IMR-90 (cell line): Measurements from ENCODE around the gene RANGRF. TPM values are rescaled to one million over a fixed set of nuclear protein-coding genes. Genes with fewer than 3 reads are reported as not detected.

ENCODE experiments used
- ATAC-seq: fragments of 200-7000 bp; cut with Tn5 transposase; 2 replicates; pipeline ENCODE4 v1.9.1; 2020; ENCODE audit warnings: low read depth, mild to moderate bottlenecking, moderate library complexity
- BruUV-seq: library from RNA; stranded (reverse); fragments of 400-500 nt; replicated peaks from 2 replicates; lab custom pipeline; 2021; lab: Mats Ljungman, UMichigan
- CTCF ChIA-PET: fragments of 300-600 bp; formaldehyde crosslinking; extraction: SDS; loops from one replicate; lab custom pipeline; 2021; ENCODE audit warnings: antibody characterized with exemption; lab: Yijun Ruan, JAX
- POLR2A ChIA-PET: fragments of 300-600 bp; sonication (Branson Sonifier 250); formaldehyde crosslinking; loops from one replicate; lab custom pipeline; 2022; ENCODE audit warnings: antibody characterized with exemption; ENCODE audit not compliant: unreplicated experiment; lab: Charles Lee
- DNase-seq: peaks from one replicate; pipeline ENCODE4 v3.0.0; 2013
- H2AFZ ChIP-seq: replicated peaks from 2 replicates; pipeline ENCODE3; 2013; ENCODE audit warnings: low read length, mild to moderate bottlenecking; ENCODE audit not compliant: poor library complexity
- H2AK5ac ChIP-seq: 2 replicates; pipeline ENCODE4 v1.6.1; 2013; ENCODE audit warnings: low read depth, low read length, inconsistent platforms
- H2AK9ac ChIP-seq: replicated peaks from 2 replicates; pipeline ENCODE3; 2013; ENCODE audit warnings: mild to moderate bottlenecking, low read depth, low read length, moderate library complexity; ENCODE audit not compliant: poor library complexity
- H2BK120ac ChIP-seq: 2 replicates; pipeline ENCODE4 v1.6.1; 2013; ENCODE audit warnings: low read depth, low read length, inconsistent platforms
- H2BK15ac ChIP-seq: 3 replicates; pipeline ENCODE4 v1.6.1; 2013; ENCODE audit warnings: low read depth, low read length, inconsistent platforms
- H2BK20ac ChIP-seq: 2 replicates; pipeline ENCODE4 v1.6.1; 2013; ENCODE audit warnings: low read depth, mild to moderate bottlenecking, inconsistent platforms, low read length, moderate library complexity
- H2BK5ac ChIP-seq: 2 replicates; pipeline ENCODE4 v1.6.1; 2013; ENCODE audit warnings: mild to moderate bottlenecking, low read depth, low read length, inconsistent platforms; ENCODE audit not compliant: poor library complexity, severe bottlenecking
- H3K14ac ChIP-seq: replicated peaks from 2 replicates; pipeline ENCODE4 v1.6.1; 2013; ENCODE audit warnings: low read depth, low read length, inconsistent platforms
- H3K18ac ChIP-seq: 2 replicates; pipeline ENCODE4 v1.6.1; 2013; ENCODE audit warnings: low read depth, low read length, control low read depth
- H3K23ac ChIP-seq: 2 replicates; pipeline ENCODE4 v1.6.1; 2013; ENCODE audit warnings: low read depth, low read length, inconsistent platforms
- H3K27ac ChIP-seq: 2 replicates; pipeline ENCODE4 v1.5.1; 2013; ENCODE audit warnings: mild to moderate bottlenecking, control low read depth, low read length; ENCODE audit not compliant: insufficient read depth
- H3K27me3 ChIP-seq: 2 replicates; pipeline ENCODE4 v1.6.1; 2013; ENCODE audit warnings: low read length; ENCODE audit not compliant: control insufficient read depth, insufficient read depth
- H3K36me3 ChIP-seq: 2 replicates; pipeline ENCODE4 v1.6.1; 2013; ENCODE audit warnings: low read length, mixed read lengths; ENCODE audit not compliant: control insufficient read depth, insufficient read depth
- H3K4ac ChIP-seq: 2 replicates; pipeline ENCODE4 v1.6.1; 2013; ENCODE audit warnings: low read depth, low read length, inconsistent platforms
- H3K4me1 ChIP-seq: 2 replicates; pipeline ENCODE4 v1.6.1; 2013; ENCODE audit warnings: low read length, mixed read lengths; ENCODE audit not compliant: control insufficient read depth, insufficient read depth
- H3K4me2 ChIP-seq: 2 replicates; pipeline ENCODE4 v1.6.1; 2013; ENCODE audit warnings: low read depth, mild to moderate bottlenecking, control low read depth, low read length, moderate library complexity
- H3K4me3 ChIP-seq: 2 replicates; pipeline ENCODE4 v1.5.1; 2013; ENCODE audit warnings: low read depth, mild to moderate bottlenecking, control low read depth, low read length, moderate library complexity; ENCODE audit not compliant: insufficient read depth
- H3K56ac ChIP-seq: 2 replicates; pipeline ENCODE4 v1.6.1; 2013; ENCODE audit warnings: low read length, inconsistent platforms; ENCODE audit not compliant: insufficient read depth; ENCODE audit errors: extremely low read depth
- H3K79me1 ChIP-seq, 2 experiments: 2 replicates each; pipeline ENCODE4 v1.6.1; 2013; ENCODE audit warnings: low read length in 2 of 2, inconsistent platforms in 1 of 2, low read depth in 1 of 2
- H3K9ac ChIP-seq: 2 replicates; pipeline ENCODE4 v1.6.1; 2013; ENCODE audit warnings: low read depth, low read length, control low read depth
- H3K9me1 ChIP-seq: 2 replicates; pipeline ENCODE4 v1.6.1; 2013; ENCODE audit warnings: low read length, inconsistent platforms; ENCODE audit not compliant: insufficient read depth
- H3K9me3 ChIP-seq: 2 replicates; pipeline ENCODE4 v1.6.1; 2013; ENCODE audit warnings: low read length; ENCODE audit not compliant: control insufficient read depth, insufficient read depth
- H4K20me1 ChIP-seq: 2 replicates; pipeline ENCODE4 v1.6.1; 2013; ENCODE audit warnings: low read length, inconsistent platforms; ENCODE audit not compliant: insufficient read depth
- H4K5ac ChIP-seq: 2 replicates; pipeline ENCODE4 v1.6.1; 2013; ENCODE audit warnings: mild to moderate bottlenecking, low read depth, low read length, control low read depth
- H4K8ac ChIP-seq, 2 experiments: 2 replicates each; pipeline ENCODE4 v1.6.1; 2013; ENCODE audit warnings: low read depth in 2 of 2, low read length in 2 of 2, control low read depth in 1 of 2, inconsistent platforms in 1 of 2
- H4K91ac ChIP-seq: 2 replicates; pipeline ENCODE4 v1.6.1; 2013; ENCODE audit warnings: low read depth, low read length, inconsistent platforms; ENCODE audit not compliant: insufficient read depth
- CEBPB ChIP-seq: IDR thresholded peaks from 2 replicates; pipeline ENCODE4 v1.6.1; 2012; ENCODE audit warnings: low read depth, low read length, improper control_type of control experiment
- WGBS, 2 experiments: methylation state at CpG; one replicate each; pipeline versions ENCODE4 v1.1.5 to v1.1.7; 2013; ENCODE audit warnings: missing lambda C conversion rate in 2 of 2; ENCODE audit not compliant: insufficient read length in 1 of 2; ENCODE audit errors: extremely low coverage in 2 of 2; 5-methylcytosine and 5-hydroxymethylcytosine counted together
- dilution Hi-C: fragments of 300-500 bp; cut with HindIII; formaldehyde crosslinking; loops from one replicate; pipeline ENCODE4 v1.14.3; 2018; ENCODE audit warnings: low sequenced_read_pairs; ENCODE audit not compliant: unreplicated experiment
- in situ Hi-C: fragments of 300-500 bp; cut with MboI; formaldehyde crosslinking; loops from 3 replicates; pipeline ENCODE4 v1.14.3; 2019; ENCODE audit warnings: low sequenced_read_pairs, inconsistent platforms, mixed read lengths
- intact Hi-C: fragments of 100-400 bp; cut with micrococcal nuclease; formaldehyde crosslinking; loops from 2 replicates; pipeline ENCODE4 v1.10.0; 2022
- polyA plus RNA-seq, 3 experiments: library from polyadenylated mRNA; depleted of rRNA; stranded (reverse); fragments of >200 nt; gene quantifications; 2 replicates each; pipeline ENCODE4 v1.2.3, GENCODE V29; 2012; ENCODE audit warnings: low replicate concordance in 1 of 3
- total RNA-seq: library from RNA; depleted of rRNA; stranded (reverse); fragments of >200 nt; gene quantifications from 2 replicates; pipeline ENCODE4 v1.2.3, GENCODE V29; 2012
- TF ChIP-seq, protein P1 (sequence below): fragments of 150-350 bp; IDR thresholded peaks from 2 replicates; pipeline ENCODE4 v1.6.1; 2016; ENCODE audit warnings: low read depth, mild to moderate bottlenecking, low read length, moderate library complexity, borderline replicate concordance

The RANGRF gene
- total and polyA plus RNA-seq, 2 of the 4 experiments (the other 2 are of a cell fraction) = 19.5 to 36.6 TPM

DNA sequence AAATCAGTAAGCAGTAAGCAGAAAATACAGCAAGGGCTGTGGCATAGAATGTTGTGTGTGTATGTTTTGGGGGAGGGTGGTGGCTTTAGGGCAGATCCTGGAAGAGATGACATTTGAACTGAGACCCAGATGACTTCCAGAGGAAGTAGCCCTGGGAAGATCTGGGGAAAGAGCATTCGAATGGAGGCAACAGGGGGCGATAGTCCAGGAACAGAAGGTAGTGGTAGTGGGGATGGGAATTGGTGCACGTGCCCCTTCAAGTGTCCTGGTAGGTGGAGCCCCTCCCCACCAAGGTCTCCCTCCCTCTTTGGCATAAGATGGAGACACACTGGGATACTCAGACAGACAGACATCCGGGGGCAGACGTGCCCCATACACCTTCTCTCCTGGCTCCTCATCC lies 35.7 kb downstream of the RANGRF start:
- Histone ChIP-seq H3K79me1 (no peaks in the 10 kb centered on the region), H3K27ac (no peak overlapping the region), H3K4me3 (no peak overlapping the region), H4K20me1 (no peaks in the 10 kb centered on the region), H3K9me3 (0 out of 2 replicates have a peak, but pooled peaks cover 2% of the 10 kb centered on the region), H4K91ac (no peak overlapping the region), H2AFZ (no peak overlapping the region), H2BK5ac (no peak overlapping the region), H3K23ac (no peak overlapping the region), H2AK9ac (no peak overlapping the region), H3K56ac (no peak overlapping the region), H3K4ac (no peak overlapping the region), H4K5ac (no peak overlapping the region), H2BK120ac (no peak overlapping the region), H3K27me3 (peaks cover 22% of the 10 kb centered on the region; the same call in 1 of the 2 replicates), H2BK20ac (no peak overlapping the region), H4K8ac (no peak overlapping the region), H3K9ac (no peak overlapping the region), H2AK5ac (no peak overlapping the region), H2BK15ac (no peak overlapping the region), H3K9me1 (no peaks in the 10 kb centered on the region), H3K14ac (no peak overlapping the region), H3K36me3 (no peaks in the 10 kb centered on the region), H3K4me1 (peaks cover 2% of the 10 kb centered on the region; the same call in 1 of the 2 replicates), H3K18ac (no peak overlapping the region), H3K4me2 (no peak overlapping the region)
- DNase-seq = no peak
- intact Hi-C loops (no loop called here), in situ Hi-C loops (loop anchor here (25.0 kb wide), 1 partner anchor 237 kb away; the partner anchor contains the start of gene ALOX12B), dilution Hi-C loops (no loop called here)
- no CpG with 5 or more reads among the region's 5 CpGs for WGBS, 2 experiments
- ChIA-PET POLR2A (no interaction called here), CTCF (no interaction called here)
- no TSS peak for BruUV-seq
- no peak for ATAC-seq
- TF ChIP-seq, protein P1, sequence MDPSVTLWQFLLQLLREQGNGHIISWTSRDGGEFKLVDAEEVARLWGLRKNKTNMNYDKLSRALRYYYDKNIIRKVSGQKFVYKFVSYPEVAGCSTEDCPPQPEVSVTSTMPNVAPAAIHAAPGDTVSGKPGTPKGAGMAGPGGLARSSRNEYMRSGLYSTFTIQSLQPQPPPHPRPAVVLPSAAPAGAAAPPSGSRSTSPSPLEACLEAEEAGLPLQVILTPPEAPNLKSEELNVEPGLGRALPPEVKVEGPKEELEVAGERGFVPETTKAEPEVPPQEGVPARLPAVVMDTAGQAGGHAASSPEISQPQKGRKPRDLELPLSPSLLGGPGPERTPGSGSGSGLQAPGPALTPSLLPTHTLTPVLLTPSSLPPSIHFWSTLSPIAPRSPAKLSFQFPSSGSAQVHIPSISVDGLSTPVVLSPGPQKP = no peak
- TF ChIP-seq CEBPB = no peak
